T-helper 9 cell (primary cell): ENCODE results near the gene WDFY4.

Experiments used
- DNase-seq: peaks from one replicate; pipeline ENCODE4 v3.0.0-alpha.2; 2020

The WDFY4 gene

GRCh38 chr10:48693206-48693605 is 8.5 kb downstream of the WDFY4 start:
- DNase-seq = no peak

DNA sequence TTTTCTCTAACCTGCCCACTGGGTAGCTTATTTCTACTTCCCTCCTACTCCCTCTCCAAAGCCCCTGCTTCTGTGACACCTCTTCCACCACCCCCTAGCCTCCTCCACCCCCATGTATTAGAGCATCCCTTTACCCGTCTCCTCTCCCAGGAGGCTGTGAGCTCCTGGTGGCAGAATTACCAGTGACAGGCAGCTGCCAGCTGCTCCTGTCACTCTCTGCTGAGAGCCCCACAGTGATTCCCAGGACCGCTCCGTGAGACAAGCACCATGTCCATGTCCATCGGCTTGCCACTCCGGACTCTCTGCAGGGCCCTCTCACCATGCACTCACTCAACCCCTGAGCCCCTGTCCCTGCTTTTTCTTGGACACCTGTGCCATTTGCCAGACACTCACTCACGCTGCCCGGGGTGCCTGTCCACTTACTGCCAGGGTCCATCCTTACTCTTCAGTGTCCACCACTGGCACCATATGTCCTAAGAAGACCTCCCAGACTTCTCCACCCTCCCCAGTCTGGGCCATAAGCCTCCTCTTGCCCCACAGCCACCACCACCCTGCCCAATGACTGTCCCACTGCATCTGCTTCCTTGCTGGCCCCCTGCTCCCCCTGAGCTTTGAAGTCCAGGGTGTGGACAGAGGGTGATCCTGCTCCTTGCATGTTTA is 9.8 kb downstream of the WDFY4 start:
- DNase-seq = no peak

GRCh38 chr10:48695636-48696534 is 11.2 kb downstream of the WDFY4 start:
- DNase-seq = no peak

DNA sequence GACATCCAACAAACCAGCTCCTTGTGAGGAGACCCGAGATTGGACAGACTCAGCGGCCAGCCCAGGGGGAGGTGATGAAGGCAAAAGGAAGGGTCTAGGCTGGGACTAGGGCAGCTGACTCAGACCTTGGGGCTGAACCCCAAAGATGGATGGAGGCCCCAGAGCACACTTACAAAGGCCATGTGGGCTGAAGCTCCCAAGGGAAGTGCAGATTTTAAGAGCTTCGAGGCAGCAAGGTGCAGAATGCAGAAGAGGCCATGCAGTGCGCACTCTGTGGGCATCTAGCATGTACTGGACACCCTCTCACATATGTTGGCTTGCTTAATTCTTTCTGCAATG is 11.8 kb downstream of the WDFY4 start:
- no peak for DNase-seq

DNA sequence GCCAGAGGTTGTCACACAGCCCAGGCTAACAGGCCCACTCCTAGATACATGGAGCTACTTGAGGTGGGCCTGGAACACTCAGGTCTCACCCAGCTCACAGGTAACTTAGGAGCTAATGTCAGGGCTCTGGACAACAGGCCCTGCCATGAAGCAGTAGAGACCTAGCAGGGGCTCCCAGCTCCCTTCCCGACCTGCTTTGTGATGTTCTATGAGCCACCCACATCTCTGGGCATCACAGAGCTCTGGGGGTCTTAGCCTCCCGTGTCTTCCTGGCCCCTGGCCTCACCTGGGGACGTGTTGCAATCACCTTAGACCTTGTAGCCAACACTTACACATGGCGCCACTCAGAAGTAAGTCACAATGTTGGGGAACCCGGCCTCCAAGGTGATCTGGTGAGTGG is 12.4 kb downstream of the WDFY4 start:
- no peak for DNase-seq

DNA sequence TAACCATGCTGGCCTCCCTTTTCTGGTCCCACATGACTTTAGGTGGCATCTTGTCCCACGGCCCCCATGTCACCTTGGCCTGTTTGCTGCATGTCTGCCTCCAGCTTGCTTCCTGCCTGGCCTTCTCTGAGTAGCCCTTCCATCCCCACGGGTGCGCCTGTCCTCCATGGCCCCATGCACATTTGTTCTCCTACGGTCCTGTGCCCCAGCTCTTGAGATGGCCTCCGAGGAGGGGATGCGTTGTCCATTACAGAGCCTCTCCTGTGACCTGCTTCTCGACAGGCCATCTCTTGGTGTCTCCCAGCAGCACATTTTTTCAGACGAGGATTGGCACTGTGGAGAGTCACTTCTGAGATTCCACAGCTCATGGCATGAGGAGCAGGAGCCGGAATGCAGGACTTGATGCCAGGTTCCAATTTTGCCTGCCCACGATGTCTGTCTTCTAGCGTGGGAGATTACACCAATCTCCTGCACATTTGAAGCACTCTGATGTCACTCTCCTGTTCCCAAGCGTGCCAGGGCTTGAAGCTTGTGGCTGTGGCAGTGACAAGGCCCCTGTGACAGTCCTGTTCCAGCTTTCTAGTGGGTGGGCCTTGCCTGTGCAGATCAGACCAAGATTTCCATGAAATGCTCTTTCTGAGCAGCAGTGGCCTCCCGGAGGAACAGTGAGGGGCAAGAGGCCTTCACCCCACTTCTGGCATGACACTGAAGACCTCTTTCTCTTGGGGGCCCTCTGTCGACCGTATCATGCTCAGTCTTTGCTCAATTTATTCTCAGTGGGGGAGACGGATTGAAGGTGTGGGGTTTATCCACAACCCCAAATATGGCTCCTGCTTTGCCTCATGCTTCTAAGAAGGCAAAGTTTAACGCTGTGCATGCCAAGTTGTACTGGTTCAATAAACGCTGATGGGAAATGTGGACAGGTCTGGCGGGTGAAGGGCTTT is 13.4 kb downstream of the WDFY4 start:
- no peak for DNase-seq

DNA sequence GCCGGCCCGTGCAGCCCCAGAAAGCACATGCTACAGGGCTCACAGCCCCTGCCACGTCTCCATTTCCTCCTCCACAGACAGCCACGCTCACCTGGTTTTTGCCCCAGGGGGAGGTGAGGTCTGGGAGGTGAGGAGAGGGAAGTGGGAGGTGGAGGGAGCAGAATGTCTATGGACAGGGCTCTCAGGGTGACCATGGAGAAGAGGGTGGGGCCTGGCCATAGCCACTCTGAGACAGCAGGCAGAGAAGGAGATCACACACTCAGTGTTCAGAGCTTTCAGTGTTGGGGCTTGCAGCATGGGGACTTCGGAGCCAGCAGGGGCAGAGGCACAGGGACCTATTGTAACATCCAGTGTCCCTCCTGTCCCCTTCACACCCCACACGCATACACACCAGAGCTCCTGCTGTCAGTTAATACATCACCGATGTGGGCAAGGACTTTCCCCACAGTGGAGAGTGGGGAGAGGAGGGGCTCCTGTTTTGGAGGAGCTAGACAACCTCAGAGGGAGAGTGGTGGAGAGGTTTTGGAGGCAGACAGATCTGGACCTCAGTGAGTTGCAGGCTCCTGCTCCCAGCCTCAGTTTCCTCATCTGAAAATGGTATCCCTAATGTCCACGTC is 14.4 kb downstream of the WDFY4 start:
- DNase-seq = no peak

GRCh38 chr10:48700071-48700470 is 15.4 kb downstream of the WDFY4 start:
- DNase-seq = no peak

DNA sequence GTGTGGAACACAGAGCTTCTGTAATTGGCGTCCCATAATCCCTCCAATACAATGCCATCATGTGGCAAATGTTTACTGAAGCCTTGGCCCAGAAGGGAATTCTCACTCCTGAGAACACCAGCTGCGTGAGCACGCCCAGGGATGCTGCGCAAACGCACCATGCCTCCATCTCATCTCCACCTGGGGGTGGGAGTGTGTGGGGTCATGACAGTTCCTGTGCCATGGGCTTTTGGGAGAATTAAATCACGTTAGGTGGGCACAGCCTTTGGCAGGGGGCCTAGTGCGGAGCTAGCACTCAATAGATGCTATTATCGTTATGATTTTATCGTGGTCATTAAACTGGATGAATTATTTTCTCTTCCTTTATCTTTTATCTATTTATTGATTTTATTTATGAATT is 15.8 kb downstream of the WDFY4 start:
- DNase-seq = no peak

GRCh38 chr10:48701139-48701901 is 16.6 kb downstream of the WDFY4 start:
- DNase-seq = no peak

DNA sequence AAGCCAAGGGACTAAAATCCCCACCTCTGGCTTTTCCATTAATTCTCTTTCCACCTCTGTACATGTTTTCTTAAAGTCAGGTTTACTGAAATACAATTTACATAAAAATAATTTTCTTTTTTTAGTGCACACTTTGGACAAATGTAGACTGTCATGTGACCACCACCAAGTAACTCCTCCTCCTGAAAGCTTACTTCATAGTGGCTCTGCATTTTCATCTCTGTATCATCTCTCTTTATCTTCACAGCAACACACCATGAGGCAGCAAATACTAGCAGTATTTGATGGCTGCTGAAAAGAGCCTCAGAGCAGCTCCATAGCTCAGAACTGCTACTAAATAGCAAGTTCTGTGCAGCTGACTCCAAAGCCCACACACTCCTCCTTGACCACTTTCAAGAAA is 17.3 kb downstream of the WDFY4 start:
- DNase-seq = no peak

- no peak for DNase-seq
These were observed 19.0 kb downstream of the WDFY4 start for GRCh38 chr10:48703531-48704122.

- no peak for DNase-seq
These were observed 19.5 kb downstream of the WDFY4 start for GRCh38 chr10:48704156-48704555.

GRCh38 chr10:48705401-48705938 is 20.8 kb downstream of the WDFY4 start:
- no peak for DNase-seq

GRCh38 chr10:48707472-48707871 is 22.8 kb downstream of the WDFY4 start:
- DNase-seq = no peak

DNA sequence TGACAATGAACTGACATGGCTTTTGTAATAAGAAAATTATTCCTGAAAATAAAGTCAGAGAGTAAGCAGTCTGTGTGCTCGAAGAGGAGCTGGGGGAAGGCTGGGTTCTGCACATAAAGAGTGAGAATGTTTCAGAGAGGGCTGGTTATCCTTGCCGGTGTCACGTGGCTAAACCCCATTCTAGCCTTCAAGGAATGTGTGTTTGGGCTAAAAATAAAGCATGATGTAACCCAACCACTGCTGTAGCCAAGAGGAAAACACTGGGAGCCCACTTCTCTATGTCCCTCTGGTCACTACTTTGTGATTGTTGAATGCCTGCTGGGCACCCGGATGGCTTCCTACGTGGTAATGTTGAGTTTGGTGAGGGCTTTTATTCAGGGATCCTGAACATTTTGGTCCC is 23.5 kb downstream of the WDFY4 start:
- DNase-seq = no peak

DNA sequence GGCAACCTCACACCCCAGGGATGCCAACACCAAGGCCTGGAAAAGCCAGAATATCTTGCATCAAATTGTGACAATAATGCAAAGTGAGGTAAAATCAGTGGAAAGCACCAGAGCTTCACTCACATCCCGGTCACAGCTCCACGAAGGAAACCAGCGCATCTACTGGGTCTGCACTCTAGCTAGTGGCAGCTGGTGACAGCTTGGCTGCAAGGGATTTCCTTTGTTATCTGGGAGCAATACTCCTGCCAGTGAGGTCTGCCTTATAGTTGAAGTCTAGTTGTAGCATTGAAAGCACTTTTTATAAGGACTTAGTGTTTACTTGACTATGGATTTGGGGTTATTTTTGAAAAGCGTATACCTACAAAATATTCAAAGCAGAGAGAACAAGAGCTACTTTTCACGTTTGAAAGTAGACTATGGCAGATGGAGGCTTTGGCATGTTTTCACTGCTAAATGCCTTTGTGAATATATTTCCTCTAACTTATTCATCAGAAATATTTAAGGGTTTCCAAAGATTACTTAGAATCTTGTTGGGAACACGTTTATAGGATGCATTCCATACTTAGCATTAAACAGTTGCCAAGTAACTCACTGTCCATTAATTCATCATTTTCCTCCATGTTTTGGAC is 26.1 kb downstream of the WDFY4 start:
- DNase-seq = no peak

- no peak for DNase-seq
These were observed 27.2 kb downstream of the WDFY4 start for GRCh38 chr10:48711830-48712229.

DNA sequence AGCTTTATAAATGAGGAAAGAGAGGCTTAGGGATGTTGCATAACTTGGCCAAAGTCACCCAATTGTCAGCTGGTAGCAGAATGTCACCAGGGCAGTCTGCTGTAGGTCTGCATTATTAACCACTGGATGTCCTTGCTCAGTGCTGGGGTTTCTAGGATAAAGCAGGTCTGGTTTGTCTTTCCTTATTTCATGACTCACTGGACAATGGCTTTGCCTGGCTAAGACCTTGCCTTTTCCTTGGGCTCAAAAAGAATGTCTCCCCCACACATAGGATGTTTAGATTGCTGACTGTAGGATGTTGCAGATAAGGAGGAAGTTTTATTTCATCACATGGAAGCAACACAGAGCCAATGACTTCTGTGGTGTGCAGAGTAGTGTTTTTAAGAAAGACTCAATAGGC is 29.4 kb downstream of the WDFY4 start:
- no peak for DNase-seq

DNA sequence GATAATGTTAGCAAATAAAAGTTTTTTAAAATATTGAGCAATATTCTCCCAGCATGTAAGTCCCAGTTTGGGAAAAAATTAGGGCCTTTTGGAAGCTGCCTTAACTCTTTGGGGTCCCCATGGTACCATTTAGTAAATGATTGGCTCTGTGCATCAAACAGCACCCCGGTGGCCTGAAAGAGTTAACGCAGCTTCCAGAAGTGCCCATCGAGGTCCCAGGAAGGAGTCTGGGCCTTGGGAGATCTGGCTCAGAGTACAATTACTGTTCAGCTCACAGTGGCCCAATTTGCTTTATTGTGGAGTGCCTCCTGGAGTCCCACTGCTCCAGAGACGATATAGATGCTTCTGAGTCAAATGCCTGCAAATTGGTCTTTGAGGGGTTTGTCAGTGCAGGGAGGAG is 31.7 kb downstream of the WDFY4 start:
- DNase-seq = no peak

GRCh38 chr10:48720611-48721010 is 35.9 kb downstream of the WDFY4 start:
- no peak for DNase-seq
